Stromal cell of bone marrow (primary cell): Measurements from ENCODE around the gene ALG12.
"Not testable (repeated sequence)": the region's sequence is repeated elsewhere in the genome, so short reads cannot be mapped to it uniquely, and the experiment has no call there.

Experiments
- DNase-seq: peaks from one replicate; pipeline ENCODE4 v3.0.0-alpha.2; 2012; ENCODE audit warnings: low read depth

The ALG12 gene

DNA sequence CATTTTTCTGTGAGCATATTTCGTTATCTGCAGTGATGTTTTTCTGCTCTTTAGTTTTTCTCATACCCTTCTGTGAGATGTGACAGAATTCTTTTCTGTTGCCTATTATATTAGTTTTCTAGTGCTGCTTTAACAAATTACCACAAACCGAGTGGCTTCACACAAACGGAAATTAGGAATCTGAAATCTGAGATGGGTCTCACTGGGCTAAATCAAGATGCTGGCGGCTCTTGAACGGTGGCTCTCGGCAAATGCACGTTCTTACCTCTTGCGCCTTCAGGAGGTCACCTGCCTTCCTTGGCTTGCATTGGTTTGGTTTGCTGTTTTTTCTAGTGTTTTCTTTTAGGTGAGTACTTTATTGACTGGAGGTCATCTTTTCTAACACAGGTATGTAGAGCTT lies 51.6 kb downstream of the ALG12 start:
- DNase-seq: no peak

DNA sequence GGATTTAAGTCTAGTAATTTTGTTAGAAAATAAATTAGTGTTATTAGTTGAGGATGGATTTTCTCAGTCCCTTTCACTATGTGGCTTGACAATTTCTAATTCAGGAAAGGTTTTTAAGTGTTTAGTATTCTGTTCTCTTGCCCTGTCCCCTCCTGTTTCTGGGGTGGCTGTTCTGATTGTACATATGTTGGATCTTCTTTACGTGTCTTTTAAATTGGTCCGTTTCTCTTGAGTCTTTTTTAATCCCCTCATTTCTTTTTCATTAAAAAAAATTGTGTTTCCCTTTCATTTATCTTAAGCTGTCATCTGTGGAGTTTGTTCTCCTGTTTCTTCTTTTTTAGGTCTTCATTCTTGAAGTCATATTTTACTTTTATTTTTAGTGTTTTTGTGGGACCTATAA lies 52.1 kb downstream of the ALG12 start:
- no peak for DNase-seq

DNA sequence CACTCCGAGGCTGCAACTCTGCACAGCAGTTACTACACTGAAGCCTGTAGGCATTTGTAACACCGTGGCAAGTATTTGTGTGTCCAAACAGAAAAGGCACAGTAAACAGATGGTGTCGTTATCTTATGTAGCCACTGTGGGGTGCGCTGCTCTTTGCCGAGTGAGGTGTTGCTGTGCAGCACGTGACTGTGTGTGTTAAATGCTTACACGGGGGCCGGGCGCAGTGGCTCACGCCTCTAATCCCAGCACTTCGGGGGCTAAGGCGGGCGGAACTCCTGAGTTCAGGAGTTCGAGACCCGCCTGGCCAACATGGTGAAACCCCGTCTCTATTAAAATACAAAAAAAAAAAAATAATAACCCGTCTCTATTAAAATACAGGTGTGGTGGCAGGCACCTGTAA lies 53.1 kb downstream of the ALG12 start:
- no peak for DNase-seq

DNA sequence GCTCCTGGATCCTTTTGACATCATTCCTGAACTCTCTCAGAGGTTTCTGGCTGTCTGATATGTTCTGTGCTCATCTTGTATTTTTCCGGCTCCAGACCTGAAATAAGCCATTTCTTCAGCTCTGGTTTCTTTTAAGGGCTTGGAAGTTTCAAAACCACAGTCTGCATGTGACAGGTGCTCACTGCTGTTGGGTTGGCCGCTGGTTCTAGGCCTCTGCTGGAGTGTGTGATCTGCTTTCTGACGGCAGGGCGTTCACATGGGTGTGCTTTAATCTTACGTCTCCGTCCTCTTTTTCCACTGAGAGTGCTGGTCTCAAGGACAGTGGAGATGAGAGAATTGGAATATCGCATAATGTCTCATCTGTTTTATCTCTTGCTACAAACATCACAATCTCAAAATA lies 54.3 kb downstream of the ALG12 start:
- DNase-seq: no peak

DNA sequence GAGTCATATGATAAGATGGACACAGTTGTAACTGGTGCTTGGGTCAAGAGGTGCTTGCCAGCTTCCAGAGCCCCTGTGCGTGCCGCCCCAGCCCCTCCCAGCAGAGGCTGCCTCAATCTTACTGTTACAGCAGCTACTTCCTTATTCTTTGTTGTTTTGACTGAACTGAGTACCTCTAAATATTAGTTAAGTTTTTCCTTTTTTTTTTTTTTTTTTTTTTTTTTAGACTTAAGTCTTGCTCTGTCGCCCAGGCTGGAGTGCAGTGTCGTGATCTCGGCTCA lies 55.8 kb downstream of the ALG12 start:
- DNase-seq: no peak

DNA sequence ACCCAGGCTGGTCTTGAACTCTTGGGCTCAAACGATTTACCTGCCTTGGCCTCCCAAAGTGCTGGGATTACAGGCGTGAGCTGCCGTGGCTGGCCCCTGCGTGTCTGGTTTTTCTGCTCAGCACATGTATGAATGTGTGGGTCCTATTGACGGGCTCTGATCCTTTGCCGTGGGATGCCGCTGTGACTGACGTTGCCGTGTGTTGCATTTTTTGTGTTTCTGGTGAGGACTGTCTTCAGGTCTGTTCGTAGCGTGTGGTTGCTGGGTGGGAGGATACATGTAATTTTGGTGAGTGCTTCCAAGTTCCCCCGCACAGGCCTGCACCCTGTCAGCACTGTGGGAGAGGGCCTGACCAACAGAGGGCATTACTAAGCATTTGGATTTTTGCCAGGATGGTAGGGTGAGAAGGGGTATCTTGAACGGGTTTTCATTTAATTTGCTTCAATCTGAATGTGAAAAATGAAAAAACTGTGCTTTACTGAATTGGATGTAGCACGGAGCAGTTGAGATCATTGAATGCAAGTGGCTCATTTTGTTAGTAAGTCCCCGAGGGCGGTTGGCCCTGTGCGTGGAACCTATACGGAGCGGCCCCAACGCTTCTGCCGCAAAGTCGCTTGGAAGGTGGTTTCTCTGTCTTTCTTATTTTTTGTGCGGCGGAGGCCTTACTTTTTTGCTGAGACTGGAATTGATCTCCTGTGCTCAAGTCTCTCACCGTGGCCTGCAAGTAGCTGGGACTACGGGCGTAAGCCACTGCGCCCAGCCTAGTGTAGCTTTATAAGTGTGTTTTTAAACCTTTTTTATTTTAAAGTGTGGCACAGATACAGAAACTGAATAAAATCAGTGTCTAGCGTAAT lies 56.4 kb downstream of the ALG12 start:
- no peak for DNase-seq

DNA sequence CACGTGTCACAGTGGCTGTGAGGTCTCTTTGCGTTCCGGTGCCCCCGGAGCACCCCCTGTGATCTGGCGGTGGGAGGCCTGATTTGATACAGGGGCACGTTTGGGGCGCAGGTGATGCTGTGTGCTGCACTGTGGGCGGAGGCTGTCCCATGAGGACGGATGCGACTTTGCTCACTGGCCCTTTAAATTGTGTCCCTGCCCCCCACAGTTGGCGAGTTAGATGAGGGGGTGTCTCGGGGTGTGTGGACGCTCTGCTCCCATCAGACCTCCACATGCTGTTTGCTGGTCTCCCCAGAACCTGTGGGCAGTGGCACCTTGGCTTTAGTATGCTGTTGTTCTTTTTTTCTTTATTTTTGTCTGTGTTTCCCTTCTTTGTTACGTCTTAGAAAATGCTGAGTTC lies 59.4 kb downstream of the ALG12 start:
- no peak for DNase-seq

DNA sequence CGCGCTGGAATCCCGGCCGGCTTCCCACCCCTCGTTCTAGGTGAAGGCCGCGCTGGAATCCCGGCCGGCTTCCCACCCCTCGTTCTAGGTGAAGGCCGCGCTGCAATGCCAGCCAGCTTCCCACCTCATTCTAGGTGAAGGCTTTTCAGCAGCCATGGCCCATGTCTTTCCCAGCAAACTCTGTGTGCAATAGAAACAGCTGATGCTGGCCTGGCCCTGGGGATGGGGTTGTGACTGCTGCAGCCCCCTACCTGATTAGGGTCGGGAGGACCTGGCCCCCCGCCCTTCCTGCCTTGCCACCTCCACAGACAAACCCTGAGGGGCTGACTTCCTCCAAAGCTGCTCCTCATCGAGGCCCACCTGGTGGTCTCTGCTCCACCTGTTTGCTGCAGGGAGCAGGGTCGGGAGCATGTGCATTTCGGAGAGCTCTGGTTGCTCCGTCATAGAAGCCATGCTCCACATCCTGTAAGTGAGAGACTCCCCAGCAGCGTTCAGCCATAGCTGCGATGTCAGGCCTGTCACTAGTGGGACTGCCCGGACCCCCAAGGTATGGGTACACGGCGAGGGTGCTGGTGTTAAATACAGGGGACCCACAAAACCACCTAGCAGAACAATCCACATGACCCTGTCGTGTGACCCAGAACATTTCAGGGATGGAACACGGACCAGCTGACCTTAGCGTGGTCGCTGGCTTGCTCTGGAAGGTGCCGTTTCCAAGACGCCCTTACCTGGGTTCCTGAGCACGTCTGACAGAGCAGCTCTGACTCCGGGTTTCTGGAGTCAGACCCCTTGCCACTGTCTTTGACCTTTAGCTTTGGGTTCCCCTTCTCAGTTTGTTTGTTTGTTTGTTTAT lies 61.2 kb downstream of the ALG12 start:
- DNase-seq: no peak

DNA sequence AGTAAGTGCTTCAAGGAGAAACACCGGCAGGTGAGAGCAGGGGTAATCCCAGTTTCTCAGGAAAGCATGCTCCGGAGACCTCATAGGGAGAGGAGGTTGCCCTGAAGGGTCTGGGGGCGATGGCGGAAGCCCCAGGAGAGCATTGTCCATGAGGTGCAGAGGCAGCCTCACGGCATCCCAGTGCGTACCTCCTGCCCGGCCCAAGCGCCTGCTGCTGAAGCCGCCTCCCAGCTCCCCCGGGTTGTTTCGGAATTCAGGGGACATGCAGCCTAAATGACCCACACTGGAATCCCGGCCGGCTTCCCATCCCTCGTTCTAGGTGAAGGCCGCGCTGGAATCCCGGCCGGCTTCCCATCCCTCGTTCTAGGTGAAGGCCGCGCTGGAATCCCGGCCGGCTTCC lies 61.9 kb downstream of the ALG12 start:
- no peak for DNase-seq

DNA sequence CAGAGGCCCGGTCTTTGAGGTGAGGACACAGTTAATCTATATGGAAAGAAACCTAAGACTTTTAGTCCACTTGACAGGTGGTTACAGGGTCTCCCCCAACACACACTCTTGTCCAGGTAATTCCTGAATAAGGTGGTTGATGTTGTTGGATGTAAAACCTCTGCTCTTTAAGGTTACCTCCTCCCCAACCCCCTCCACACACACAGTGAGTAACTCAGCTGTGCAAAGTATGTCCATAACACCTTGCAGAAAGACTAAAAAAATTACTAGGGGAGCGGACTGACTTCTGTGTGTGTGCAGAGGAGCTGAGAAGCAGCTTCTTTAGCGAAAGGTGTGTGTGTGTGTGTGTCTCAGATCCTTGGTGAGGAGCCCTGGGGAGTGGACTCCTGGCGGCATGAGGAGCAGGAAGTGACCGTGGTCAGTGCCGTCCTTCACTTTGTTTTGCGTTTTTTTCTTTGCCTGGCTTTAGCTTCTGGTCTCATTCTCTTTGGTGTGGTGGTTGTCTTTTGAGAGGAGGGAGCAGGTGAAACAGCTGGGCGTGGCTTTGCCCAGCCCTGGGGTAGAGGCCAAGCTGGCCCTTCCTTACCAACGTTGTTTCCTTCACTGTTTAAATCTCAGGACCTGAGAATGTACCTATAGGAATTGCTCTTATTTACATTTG lies 62.9 kb downstream of the ALG12 start:
- DNase-seq: no peak

DNA sequence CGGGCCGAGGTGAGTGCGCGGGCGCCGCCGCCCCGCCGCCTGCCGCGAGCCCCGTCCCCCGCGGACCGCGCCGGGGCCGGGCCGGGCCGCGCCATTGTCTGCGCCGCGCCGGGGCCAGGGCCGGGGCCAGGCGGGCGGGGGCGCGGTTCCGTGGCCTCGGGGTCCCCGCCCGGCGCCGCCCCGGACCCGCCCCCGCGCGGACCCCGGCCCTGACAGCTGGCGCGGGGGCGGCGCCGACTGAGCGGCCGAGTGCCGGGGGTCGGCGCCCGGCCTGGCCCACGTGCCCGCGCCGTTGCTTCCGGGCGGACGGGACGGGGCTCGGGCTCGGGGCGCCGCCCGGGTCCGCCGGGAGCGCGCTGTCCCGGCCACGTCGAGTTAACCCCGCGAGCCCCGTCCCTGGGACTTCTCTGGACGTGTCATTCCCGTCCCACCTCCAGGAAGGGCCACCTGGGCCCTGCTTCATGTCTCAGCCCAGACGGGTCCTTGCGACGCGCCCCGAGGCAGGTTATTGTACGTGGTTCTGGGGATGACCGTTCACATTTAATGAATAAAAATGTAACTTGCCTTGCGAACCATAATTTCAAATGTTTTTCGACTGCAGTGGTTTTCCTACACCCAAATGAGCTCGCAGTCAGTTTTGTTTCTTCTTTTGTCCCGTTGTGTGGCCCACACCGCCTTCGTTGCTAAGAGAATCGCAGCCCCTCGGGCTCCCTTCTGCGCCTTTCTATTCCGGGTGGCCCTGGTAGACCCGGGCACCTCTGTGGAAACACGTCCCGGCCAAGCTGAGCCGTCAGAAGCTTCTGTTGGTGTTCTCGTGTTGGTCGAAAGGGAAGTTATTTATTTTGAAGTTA lies 64.0 kb downstream of the ALG12 start:
- no peak for DNase-seq

DNA sequence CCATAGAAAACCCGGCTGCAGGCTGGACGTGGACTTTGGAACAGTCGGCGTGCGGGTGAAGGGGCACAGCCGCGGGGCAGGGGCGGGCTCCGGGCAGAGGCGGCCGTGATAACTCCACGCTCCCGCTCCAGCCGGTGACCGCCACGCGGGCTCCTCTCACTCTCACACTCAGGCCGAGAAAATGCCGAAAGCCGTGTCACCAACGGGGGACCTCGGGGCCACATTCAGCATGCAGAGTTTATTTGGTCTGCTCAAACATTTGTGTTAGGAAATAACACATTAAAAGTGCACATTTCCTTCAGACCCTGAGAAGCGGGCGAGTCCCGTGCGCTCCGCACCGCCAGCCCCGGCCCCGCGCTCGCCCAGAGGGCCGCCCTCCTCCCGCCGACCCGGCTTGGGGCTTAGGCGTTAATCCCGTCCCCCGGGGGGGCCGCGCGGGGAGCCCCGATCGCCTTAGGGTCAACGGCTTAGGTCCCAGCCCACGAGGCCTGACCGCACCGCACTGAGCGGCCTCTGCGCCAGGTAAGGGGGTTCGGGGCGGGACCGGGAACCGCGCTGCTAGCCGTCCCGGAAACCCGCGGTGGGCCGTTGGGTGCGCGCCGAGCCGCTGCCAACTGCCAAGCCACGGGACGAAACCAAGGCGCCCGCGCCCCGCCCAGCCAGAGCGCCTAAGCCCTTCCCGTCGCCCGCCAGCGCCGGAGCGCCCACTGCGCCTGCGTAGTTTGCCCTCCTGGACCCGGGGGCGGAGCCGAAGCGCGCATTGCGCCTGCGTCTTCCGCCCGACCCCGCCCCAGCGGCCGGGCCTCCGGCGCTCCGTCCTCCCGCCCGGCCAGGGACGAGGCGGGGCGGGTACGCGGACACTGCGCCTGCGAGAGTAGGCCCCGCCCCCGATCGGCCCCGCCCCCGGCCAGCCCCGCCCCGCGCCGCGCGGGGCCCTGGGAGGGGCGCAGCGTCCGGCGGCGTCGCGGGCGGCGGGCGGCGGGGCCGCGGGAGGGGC lies 65.0 kb downstream of the ALG12 start, which contains the start of gene ZBED4:
ZBED4 (plus strand) TSS at position 947 of the 997 bp plus-strand sequence. CDS start 29,819 bp downstream, outside the sequence.
- peak; percentile 87 for DNase-seq

DNA sequence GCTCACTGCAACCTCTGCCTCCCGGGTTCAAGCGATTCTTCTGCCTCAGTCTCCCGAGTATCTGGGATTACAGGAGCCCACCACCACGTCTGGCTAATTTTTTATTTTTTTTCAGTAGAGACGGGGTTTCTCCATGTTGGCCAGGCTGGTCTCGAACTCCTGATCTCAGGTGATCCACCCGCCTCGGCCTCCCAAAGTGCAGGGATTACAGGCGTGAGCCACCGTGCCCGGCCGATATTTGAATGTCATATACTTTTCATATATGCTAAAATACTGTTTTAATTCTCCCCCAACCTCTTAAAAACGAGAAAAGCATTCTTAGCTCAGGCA lies 65.7 kb downstream of the ALG12 start:
- not testable (repeated sequence) for DNase-seq

DNA sequence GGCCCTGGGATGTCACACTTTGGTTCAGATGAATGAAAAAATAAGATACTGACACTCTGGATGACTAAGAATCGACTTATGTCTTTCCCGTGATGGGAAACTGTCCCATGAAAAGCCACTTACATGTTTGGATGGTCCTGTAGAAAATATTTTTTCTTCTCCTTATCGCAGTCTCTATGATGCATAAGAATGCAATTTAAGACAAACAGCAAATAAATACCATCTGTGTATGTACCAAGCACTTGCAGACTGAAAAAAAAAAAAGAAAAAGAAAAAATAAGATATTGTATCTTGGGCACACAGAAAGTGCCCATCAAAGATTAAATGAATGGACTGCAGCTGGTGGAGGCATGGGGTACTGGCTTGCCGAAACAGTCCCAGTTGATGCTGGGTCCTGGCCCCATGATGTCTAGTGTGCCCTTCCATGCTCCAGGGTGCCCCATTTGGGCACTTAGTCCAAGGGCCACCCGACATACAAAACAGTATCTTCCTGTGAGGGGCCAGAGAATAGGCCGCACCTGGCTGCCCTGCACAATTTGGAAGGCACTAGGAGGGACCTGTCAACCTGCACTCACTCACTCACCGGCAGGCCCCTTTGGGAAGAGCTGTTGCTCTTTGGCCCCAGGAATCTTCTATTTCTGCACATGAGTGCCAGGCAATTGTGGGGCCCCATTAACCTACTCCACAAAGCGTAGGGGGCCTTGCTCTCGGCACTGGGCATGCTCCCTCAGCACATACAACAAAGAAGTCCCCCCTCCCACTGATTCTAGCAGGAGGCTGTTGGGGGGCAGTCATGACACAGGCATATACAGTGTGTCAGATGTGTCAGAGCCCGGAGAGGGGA lies 67.1 kb downstream of the ALG12 start:
- DNase-seq: no peak
